ENCODE data around the gene AKIRIN1. TPM values are rescaled to one million over a fixed set of nuclear protein-coding genes. Genes with fewer than 3 reads are reported as not detected.
A peak's percentile ranks its signal among the peaks of the same experiment; 100 is the strongest.

Gene AKIRIN1
- total RNA-seq, 1 donor from 2014 or later, result 152 TPM

DNA sequence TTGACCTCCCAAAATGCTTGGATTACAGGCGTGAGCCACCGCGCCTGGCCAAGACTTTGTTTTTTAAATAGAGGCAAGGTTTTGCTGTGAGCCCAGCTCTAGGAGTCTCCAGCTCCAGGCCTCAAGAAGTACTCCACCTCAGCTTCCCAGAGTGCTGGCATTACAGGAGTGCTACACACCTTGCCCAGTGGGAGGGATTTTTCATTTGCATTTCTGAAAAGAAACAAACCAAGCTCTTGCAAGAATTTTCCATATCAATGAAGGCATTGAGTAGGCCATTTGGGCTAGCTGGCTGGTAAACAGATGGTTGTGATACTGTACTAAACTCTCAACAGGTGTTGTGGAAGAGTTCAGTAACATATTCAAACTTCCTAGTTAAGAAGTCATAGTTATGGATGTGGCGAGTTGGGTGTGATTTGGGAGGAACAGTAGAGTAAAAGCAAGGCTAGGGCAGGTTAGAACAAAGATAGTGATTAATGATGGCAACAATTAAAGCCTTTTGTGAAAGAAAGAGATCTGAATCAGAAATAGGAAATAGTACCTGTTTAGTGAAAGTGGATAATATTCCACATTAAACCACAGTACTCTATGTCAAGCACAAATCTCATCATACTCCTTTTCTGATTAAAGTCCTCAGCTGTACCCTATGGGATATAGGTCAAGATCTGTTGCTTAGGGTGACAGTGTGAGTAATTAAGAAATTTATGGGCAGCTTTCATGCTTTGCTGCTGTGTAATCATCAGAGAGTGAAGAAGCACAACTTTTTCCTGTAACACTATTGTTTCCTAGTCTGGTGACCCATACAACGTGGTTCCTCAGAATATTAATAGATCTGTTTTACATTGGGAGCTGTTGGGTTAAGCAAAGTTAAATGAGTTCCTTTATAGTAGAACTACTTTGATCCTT lies 10.7 kb downstream of the AKIRIN1 start:
- Mint-ChIP-seq H3K4me3 (ENCODE audit: unreplicated experiment) (no peak overlapping the region), H3K27ac (ENCODE audit: unreplicated experiment) (peak overlapping the region; percentile 3), H3K36me3 (ENCODE audit: low read depth, unreplicated experiment) (peaks cover 21% of the 10 kb centered on the region), H3K27me3 (ENCODE audit: low read depth, unreplicated experiment) (no peaks in the 10 kb centered on the region), H3K9me3 (ENCODE audit: unreplicated experiment) (no peaks in the 10 kb centered on the region), H3K4me1 (ENCODE audit: low read depth, unreplicated experiment) (peaks cover 39% of the 10 kb centered on the region)
- Histone ChIP-seq H3K9ac (ENCODE audit: low read length) (no peak overlapping the region), H3K27ac (ENCODE audit: low read depth, low read length) (no peak overlapping the region), H3K27me3 (ENCODE audit: insufficient read depth, low read length) (no peaks in the 10 kb centered on the region), H3K4me3 (ENCODE audit: insufficient read depth, low read depth, low read length) (no peak overlapping the region), H3K36me3 (ENCODE audit: insufficient read depth, low read length) (peaks cover 77% of the 10 kb centered on the region), H2AFZ (ENCODE audit: low read depth, low read length) (no peak overlapping the region), H3K79me2 (ENCODE audit: insufficient read depth, low read length) (peaks cover 62% of the 10 kb centered on the region), H3K4me2 (ENCODE audit: low read length) (no peak overlapping the region), H3K9me3 (ENCODE audit: insufficient read depth, low read depth, low read length) (no peaks in the 10 kb centered on the region), H3K4me1 (ENCODE audit: insufficient read depth, low read length) (peaks cover 14% of the 10 kb centered on the region), H4K20me1 (ENCODE audit: insufficient read depth, low read length) (peaks cover 85% of the 10 kb centered on the region)
- DNase-seq (ENCODE audit: low read depth), result no peak
- TF ChIP-seq EZH2 (IDR thresholded peaks at IDR 0.05; ENCODE audit: insufficient read depth, low read length), result no peak
- TF ChIP-seq, protein P1, sequence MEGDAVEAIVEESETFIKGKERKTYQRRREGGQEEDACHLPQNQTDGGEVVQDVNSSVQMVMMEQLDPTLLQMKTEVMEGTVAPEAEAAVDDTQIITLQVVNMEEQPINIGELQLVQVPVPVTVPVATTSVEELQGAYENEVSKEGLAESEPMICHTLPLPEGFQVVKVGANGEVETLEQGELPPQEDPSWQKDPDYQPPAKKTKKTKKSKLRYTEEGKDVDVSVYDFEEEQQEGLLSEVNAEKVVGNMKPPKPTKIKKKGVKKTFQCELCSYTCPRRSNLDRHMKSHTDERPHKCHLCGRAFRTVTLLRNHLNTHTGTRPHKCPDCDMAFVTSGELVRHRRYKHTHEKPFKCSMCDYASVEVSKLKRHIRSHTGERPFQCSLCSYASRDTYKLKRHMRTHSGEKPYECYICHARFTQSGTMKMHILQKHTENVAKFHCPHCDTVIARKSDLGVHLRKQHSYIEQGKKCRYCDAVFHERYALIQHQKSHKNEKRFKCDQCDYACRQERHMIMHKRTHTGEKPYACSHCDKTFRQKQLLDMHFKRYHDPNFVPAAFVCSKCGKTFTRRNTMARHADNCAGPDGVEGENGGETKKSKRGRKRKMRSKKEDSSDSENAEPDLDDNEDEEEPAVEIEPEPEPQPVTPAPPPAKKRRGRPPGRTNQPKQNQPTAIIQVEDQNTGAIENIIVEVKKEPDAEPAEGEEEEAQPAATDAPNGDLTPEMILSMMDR (IDR thresholded peaks at IDR 0.05; ENCODE audit: insufficient read depth, low read depth, low read length), result no peak
- no peak for FAIRE-seq

DNA sequence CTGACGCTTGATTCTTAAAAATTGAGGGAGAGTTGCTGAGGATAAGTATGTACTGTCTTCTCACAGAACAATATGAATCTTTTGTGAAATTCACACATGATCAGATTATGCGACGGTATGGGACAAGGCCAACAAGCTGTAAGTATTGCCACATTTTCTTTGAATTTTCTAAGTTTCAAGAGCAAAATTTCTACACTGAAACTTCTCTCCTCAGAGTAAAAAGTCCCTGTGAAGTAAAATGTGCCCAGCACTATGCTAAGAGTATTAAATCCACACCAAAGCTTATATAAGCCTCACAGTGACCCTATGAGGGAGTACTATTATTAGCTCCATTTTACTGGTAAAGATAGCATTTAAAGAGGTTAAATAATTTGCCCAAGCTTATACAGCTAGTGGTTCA lies 12.2 kb downstream of the AKIRIN1 start:
- H3K27ac Mint-ChIP-seq (ENCODE audit: unreplicated experiment), result no peak overlapping the region
- H3K4me1 Mint-ChIP-seq (ENCODE audit: low read depth, unreplicated experiment), result peaks cover 27% of the 10 kb centered on the region
- no peak overlapping the region for H2AFZ ChIP-seq (ENCODE audit: low read depth, low read length)
- no peak overlapping the region for H3K4me3 Mint-ChIP-seq (ENCODE audit: unreplicated experiment)
- H3K36me3 Mint-ChIP-seq (ENCODE audit: low read depth, unreplicated experiment), result peaks cover 23% of the 10 kb centered on the region
- no peaks in the 10 kb centered on the region for H3K27me3 ChIP-seq (ENCODE audit: insufficient read depth, low read length)
- no peak overlapping the region for H3K4me3 ChIP-seq (ENCODE audit: insufficient read depth, low read depth, low read length)
- H3K27ac ChIP-seq (ENCODE audit: low read depth, low read length), result peak overlapping the region; percentile 13
- no peaks in the 10 kb centered on the region for H3K9me3 Mint-ChIP-seq (ENCODE audit: unreplicated experiment)
- H3K27me3 Mint-ChIP-seq (ENCODE audit: low read depth, unreplicated experiment), result no peaks in the 10 kb centered on the region
- H4K20me1 ChIP-seq (ENCODE audit: insufficient read depth, low read length), result peaks cover 70% of the 10 kb centered on the region
- H3K36me3 ChIP-seq (ENCODE audit: insufficient read depth, low read length), result peaks cover 77% of the 10 kb centered on the region
- H3K4me2 ChIP-seq (ENCODE audit: low read length), result no peak overlapping the region
- peaks cover 4% of the 10 kb centered on the region for H3K4me1 ChIP-seq (ENCODE audit: insufficient read depth, low read length)
- peak overlapping the region; percentile 23 for H3K9ac ChIP-seq (ENCODE audit: low read length)
- peaks cover 47% of the 10 kb centered on the region for H3K79me2 ChIP-seq (ENCODE audit: insufficient read depth, low read length)
- no peaks in the 10 kb centered on the region for H3K9me3 ChIP-seq (ENCODE audit: insufficient read depth, low read depth, low read length)
- FAIRE-seq (peak; percentile 20), DNase-seq (ENCODE audit: low read depth) (no peak)
- no peak for TF ChIP-seq EZH2 (IDR thresholded peaks at IDR 0.05; ENCODE audit: insufficient read depth, low read length)
- TF ChIP-seq, protein P1 (IDR thresholded peaks at IDR 0.05; ENCODE audit: insufficient read depth, low read depth, low read length), result no peak

DNA sequence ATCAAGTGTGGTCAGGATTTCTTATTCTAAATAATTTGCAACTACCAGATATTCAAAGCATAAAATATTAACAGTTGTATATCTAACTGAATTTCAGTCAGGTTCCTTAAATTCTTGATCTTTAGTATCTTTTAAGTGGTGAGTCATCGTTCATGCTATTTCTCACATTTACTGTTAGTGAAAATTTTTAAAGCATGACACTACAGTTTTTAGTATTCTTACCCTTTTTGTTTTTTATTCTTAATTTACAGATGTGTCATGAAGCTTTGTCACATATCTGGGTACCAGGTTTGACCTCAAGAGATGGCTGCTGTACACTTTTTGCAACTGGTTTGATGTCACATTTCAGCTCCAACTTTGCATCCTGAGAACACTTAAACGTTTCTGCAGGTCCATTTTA lies 12.7 kb downstream of the AKIRIN1 start:
- H3K27me3 Mint-ChIP-seq (ENCODE audit: low read depth, unreplicated experiment), result no peaks in the 10 kb centered on the region
- H3K36me3 Mint-ChIP-seq (ENCODE audit: low read depth, unreplicated experiment), result peaks cover 26% of the 10 kb centered on the region
- Histone ChIP-seq H3K27me3 (ENCODE audit: insufficient read depth, low read length) (no peaks in the 10 kb centered on the region), H2AFZ (ENCODE audit: low read depth, low read length) (no peak overlapping the region), H3K79me2 (ENCODE audit: insufficient read depth, low read length) (peaks cover 42% of the 10 kb centered on the region), H3K4me2 (ENCODE audit: low read length) (no peak overlapping the region), H3K9ac (ENCODE audit: low read length) (peak overlapping the region; percentile 23), H3K36me3 (ENCODE audit: insufficient read depth, low read length) (peaks cover 74% of the 10 kb centered on the region), H3K27ac (ENCODE audit: low read depth, low read length) (peak overlapping the region; percentile 35), H3K9me3 (ENCODE audit: insufficient read depth, low read depth, low read length) (no peaks in the 10 kb centered on the region), H3K4me3 (ENCODE audit: insufficient read depth, low read depth, low read length) (no peak overlapping the region), H3K4me1 (ENCODE audit: insufficient read depth, low read length) (peaks cover 4% of the 10 kb centered on the region), H4K20me1 (ENCODE audit: insufficient read depth, low read length) (peaks cover 65% of the 10 kb centered on the region)
- no peak for TF ChIP-seq EZH2 (IDR thresholded peaks at IDR 0.05; ENCODE audit: insufficient read depth, low read length)
- TF ChIP-seq, protein P1 (IDR thresholded peaks at IDR 0.05; ENCODE audit: insufficient read depth, low read depth, low read length), result no peak
- no peaks in the 10 kb centered on the region for H3K9me3 Mint-ChIP-seq (ENCODE audit: unreplicated experiment)
- FAIRE-seq (no peak), DNase-seq (ENCODE audit: low read depth) (peak; percentile 36)
- peak overlapping the region; percentile 59 for H3K27ac Mint-ChIP-seq (ENCODE audit: unreplicated experiment)
- no peak overlapping the region for H3K4me3 Mint-ChIP-seq (ENCODE audit: unreplicated experiment)
- H3K4me1 Mint-ChIP-seq (ENCODE audit: low read depth, unreplicated experiment), result peaks cover 27% of the 10 kb centered on the region
